GM12878 (cell line): ENCODE data around the gene FANCC. TPM values are rescaled to one million over a fixed set of nuclear protein-coding genes. Genes with fewer than 3 reads are reported as not detected.
A peak's percentile ranks its signal among the peaks of the same experiment; 100 is the strongest.

Experiments
- ATAC-seq: fragments of 200-7000 bp; cut with Tn5 transposase; 3 replicates; pipeline ENCODE4 v1.9.1; 2020; ENCODE audit warnings: mild to moderate bottlenecking, moderate library complexity
- BruUV-seq: library from RNA; stranded (reverse); fragments of 400-500 nt; replicated peaks from 2 replicates; lab custom pipeline; 2021; lab: Mats Ljungman, UMichigan
- CTCF ChIA-PET: fragments of 300-600 bp; sonication (Branson Sonifier 250); formaldehyde crosslinking; extraction: SDS; loops from one replicate; lab custom pipeline; 2021; ENCODE audit warnings: inconsistent platforms; lab: Yijun Ruan, JAX
- POLR2A ChIA-PET: fragments of 350-600 bp; formaldehyde crosslinking; extraction: SDS; loops from one replicate; lab custom pipeline; 2021; ENCODE audit warnings: inconsistent platforms; lab: Charles Lee
- RAD21 ChIA-PET: fragments of 300-600 bp; sonication (Branson Sonifier 250); formaldehyde crosslinking; loops from one replicate; lab custom pipeline; 2023; ENCODE audit warnings: antibody characterized with exemption; ENCODE audit not compliant: unreplicated experiment; lab: Charles Lee
- SMC1A ChIA-PET: fragments of 300-600 bp; sonication (Branson Sonifier 250); formaldehyde crosslinking; loops from one replicate; lab custom pipeline; 2023; ENCODE audit not compliant: unreplicated experiment, uncharacterized antibody; lab: Charles Lee
- DNase-seq: peaks from one replicate; pipeline ENCODE4 v3.0.0-alpha.2; 2011; ENCODE audit warnings: low read depth, low spot score
- FAIRE-seq: peaks from 3 replicates; lab custom pipeline; 2011; peaks lifted over from hg19 to GRCh38; lab: Jason Lieb, UNC
- H2AFZ ChIP-seq: 2 replicates; pipeline ENCODE4 v1.6.0; 2011; ENCODE audit warnings: low read depth, low read length, control low read depth; ENCODE audit not compliant: control insufficient read depth
- H3K27ac ChIP-seq: 2 replicates; pipeline ENCODE4 v1.5.1; 2011; ENCODE audit warnings: control low read depth; ENCODE audit not compliant: control insufficient read depth, insufficient read depth
- H3K27me3 ChIP-seq, 2 experiments: replicated peaks in 1 of 2; 2 replicates each; pipeline versions ENCODE4 v1.6.0 to v1.6.1; 2011; ENCODE audit warnings: low read length in 1 of 2; ENCODE audit not compliant: control insufficient read depth in 2 of 2, insufficient read depth in 2 of 2
- H3K36me3 ChIP-seq, 2 experiments: 2 replicates each; pipeline ENCODE4 v1.5.1; 2011; ENCODE audit warnings: low read length in 1 of 2; ENCODE audit not compliant: control insufficient read depth in 2 of 2, insufficient read depth in 2 of 2
- H3K4me1 ChIP-seq: 2 replicates; pipeline ENCODE4 v1.6.1; 2011; ENCODE audit warnings: mild to moderate bottlenecking, low read length, moderate library complexity, mixed read lengths; ENCODE audit not compliant: control insufficient read depth, insufficient read depth
- H3K4me2 ChIP-seq: 2 replicates; pipeline ENCODE4 v1.6.0; 2011; ENCODE audit warnings: control low read depth; ENCODE audit not compliant: control insufficient read depth, insufficient read depth
- H3K4me3 ChIP-seq: fragments of 200-600 bp; sonication (generic); 2 replicates; pipeline ENCODE4 v1.5.1; 2016
- H3K79me2 ChIP-seq: 2 replicates; pipeline ENCODE4 v1.6.0; 2011; ENCODE audit warnings: low read length; ENCODE audit not compliant: control insufficient read depth, insufficient read depth
- H3K9ac ChIP-seq: 2 replicates; pipeline ENCODE4 v1.8.0; 2011; ENCODE audit warnings: low read length, control low read depth, mixed read lengths; ENCODE audit not compliant: control insufficient read depth, insufficient read depth
- H3K9me3 ChIP-seq: replicated peaks from 3 replicates; pipeline ENCODE4 v1.5.1; 2011; ENCODE audit warnings: mild to moderate bottlenecking, low read length; ENCODE audit not compliant: control insufficient read depth, insufficient read depth
- H4K20me1 ChIP-seq: 2 replicates; pipeline ENCODE4 v1.6.0; 2011; ENCODE audit not compliant: control insufficient read depth, insufficient read depth
- BACH1 ChIP-seq: fragments of 450-650 bp; IDR thresholded peaks from 2 replicates; pipeline ENCODE4 v1.6.1; 2017; ENCODE audit warnings: mild to moderate bottlenecking, borderline replicate concordance
- RAD21 ChIP-seq: IDR thresholded peaks from 2 replicates; pipeline ENCODE4 v1.6.1; 2011; ENCODE audit warnings: mild to moderate bottlenecking, low read depth, low read length, moderate library complexity; ENCODE audit not compliant: insufficient read depth
- SMARCA5 ChIP-seq: fragments of 450-650 bp; IDR thresholded peaks from 2 replicates; pipeline ENCODE4 v1.6.1; 2017; ENCODE audit warnings: mild to moderate bottlenecking
- SMC3 ChIP-seq: IDR thresholded peaks from 2 replicates; pipeline ENCODE4 v1.6.1; 2011; ENCODE audit warnings: low read length, improper control_type of control experiment, borderline replicate concordance
- YY1 ChIP-seq: IDR thresholded peaks from 2 replicates; pipeline ENCODE4 v1.6.1; 2011; ENCODE audit warnings: low read depth, mild to moderate bottlenecking, low read length
- ZSCAN29 ChIP-seq: fragments of 450-650 bp; IDR thresholded peaks from 2 replicates; pipeline ENCODE4 v1.6.1; 2017; ENCODE audit warnings: mild to moderate bottlenecking, moderate library complexity
- WGBS: methylation state at CpG from one replicate; pipeline ENCODE4 v1.1.6; 2016; ENCODE audit warnings: low lambda C conversion rate; ENCODE audit not compliant: insufficient replicate concordance, insufficient coverage; ENCODE audit errors: missing lambda C conversion rate; 5-methylcytosine and 5-hydroxymethylcytosine counted together
- in situ Hi-C: fragments of 300-500 bp; cut with MboI; formaldehyde crosslinking; loops from 9 replicates; pipeline ENCODE4 v1.14.3; 2018; ENCODE audit warnings: mixed read lengths
- intact Hi-C: fragments of 100-400 bp; cut with micrococcal nuclease; formaldehyde crosslinking; loops from one replicate; pipeline ENCODE4 v1.14.2; 2022; ENCODE audit not compliant: unreplicated experiment
- polyA plus RNA-seq, 11 experiments: library from polyadenylated mRNA; depleted of rRNA in 4 of 11; unstranded in 6 of 11; stranded (reverse) in 5 of 11; fragments of >200 nt; fragmentation: Nextera tagmentation in 4 of 11; fragmentation: Illumina TruSeq in 1 of 11; extraction: Ambion mirVana in 4 of 11; extraction: Trizol in 1 of 11; gene quantifications; 1 replicate in 1 of 11; 2 replicates in 10 of 11; pipeline versions ENCODE4 v1.2.1 to v1.2.3, GENCODE V29; 2011 to 2016; ENCODE audit warnings: inconsistent platforms in 2 of 11, missing spikeins in 2 of 11, low read depth in 1 of 11
- total RNA-seq, 4 experiments: library from RNA; depleted of rRNA in 3 of 4; stranded (reverse); fragments of >200 nt in 3 of 4; fragmentation: Illumina TruSeq in 1 of 4; extraction: Trizol in 1 of 4; gene quantifications; 2 replicates each; pipeline versions ENCODE4 v1.2.1 to v1.2.3, GENCODE V29; 2013 to 2021
- TF ChIP-seq, protein P1 (sequence below): fragments of 450-650 bp; formaldehyde crosslinking; IDR thresholded peaks from 2 replicates; pipeline ENCODE4 v1.4.0; 2020; ENCODE audit warnings: mild to moderate bottlenecking, moderate library complexity
- TF ChIP-seq, protein P2 (sequence below), 3 experiments: IDR thresholded peaks in 2 of 3; conservative IDR thresholded peaks in 1 of 3; 2 replicates each; pipeline ENCODE4 v1.5.1; 2011; ENCODE audit warnings: low read depth in 3 of 3, low read length in 3 of 3, mild to moderate bottlenecking in 3 of 3, control low read depth in 2 of 3, moderate library complexity in 2 of 3, inconsistent platforms in 1 of 3, mixed read lengths in 1 of 3; ENCODE audit not compliant: control insufficient read depth in 2 of 3, insufficient read depth in 1 of 3; ENCODE audit errors: extremely low read depth in 1 of 3

Gene FANCC
- total and polyA plus RNA-seq, 10 of the 15 experiments (the other 5 are each of a cell fraction or from before 2014, with no cell fraction given) = 1.2 to 16.8 (median 10.5) TPM

DNA sequence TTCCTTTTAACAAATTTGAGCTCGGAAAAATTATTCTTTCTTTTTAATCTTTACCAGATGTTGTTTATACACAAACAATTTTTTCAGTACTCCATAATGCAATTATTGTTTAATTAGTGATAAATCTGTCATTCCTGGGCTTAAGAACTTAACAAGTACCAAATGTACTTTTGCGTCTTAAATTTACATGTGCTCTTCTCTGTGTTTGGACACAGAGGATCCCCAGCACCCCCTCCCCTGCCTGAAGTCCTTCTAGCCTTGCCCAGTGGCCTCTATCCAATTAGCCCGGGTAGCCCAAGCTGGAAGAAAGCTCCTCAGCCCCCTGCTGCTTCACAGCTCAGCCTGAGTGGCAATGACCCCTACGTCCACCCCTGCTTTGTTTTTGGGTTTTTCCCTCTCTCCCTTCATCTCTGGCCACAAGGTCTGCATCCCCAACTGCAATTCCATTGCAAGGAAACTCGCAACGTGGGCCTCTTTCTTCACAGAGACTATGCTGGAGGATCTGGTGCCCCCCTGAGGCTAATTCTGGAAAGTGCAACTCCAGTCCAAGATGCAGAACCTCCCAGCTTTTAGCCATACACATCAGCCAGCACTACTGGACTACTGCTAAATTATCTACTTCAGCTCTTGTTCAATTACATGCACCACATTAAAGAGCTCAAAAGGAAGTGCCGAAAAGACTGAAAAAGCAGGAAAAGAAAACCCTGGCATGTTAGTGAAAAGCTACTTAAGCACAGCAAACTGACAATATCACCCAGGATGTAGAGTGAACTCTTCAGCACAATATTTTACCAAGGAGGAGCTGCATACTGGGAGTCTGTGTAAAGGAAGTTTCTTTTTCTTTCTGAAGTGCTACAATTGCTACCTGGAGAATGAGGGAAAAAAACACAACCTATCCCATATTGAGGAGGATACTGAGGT is 186.2 kb downstream of the FANCC start:
- ATAC-seq (peak; percentile 88), DNase-seq (no peak), FAIRE-seq (peak; percentile 35)
- Histone ChIP-seq H3K27ac (no peak overlapping the region), H3K4me3 (no peak overlapping the region), H3K36me3 (no peaks in the 10 kb centered on the region), H4K20me1 (no peaks in the 10 kb centered on the region), H3K79me2 (no peaks in the 10 kb centered on the region), H3K9ac (no peak overlapping the region), H3K9me3 (no peaks in the 10 kb centered on the region), H3K27me3 (no peaks in the 10 kb centered on the region), H3K4me1 (no peaks in the 10 kb centered on the region), H3K4me2 (no peak overlapping the region), H2AFZ (peak overlapping the region; percentile 45)
- RAD21 ChIA-PET = interaction anchor here (0.9 to 7.7 kb wide), 11 partner anchors 25 to 576 kb away, joined by 3 to 134 read pairs (median 5); partner anchors contain the start of genes AOPEP and PCAT7
- in situ Hi-C loops (no loop called here), intact Hi-C loops (loop anchor here (1.0 to 10.0 kb wide), 2 partner anchors 450 to 576 kb away; partner anchors contain the start of gene PCAT7)
- 44% methylated on average over 7 of the region's 7 CpGs for WGBS
- POLR2A ChIA-PET = interaction anchor here (0.5 to 0.7 kb wide), 2 partner anchors 145 to 162 kb away, joined by 3 to 4 read pairs; no protein-coding TSS in a partner anchor
- TF ChIP-seq RAD21 = peak; percentile 83
- TF ChIP-seq ZSCAN29 = no peak
- TF ChIP-seq, protein P1, sequence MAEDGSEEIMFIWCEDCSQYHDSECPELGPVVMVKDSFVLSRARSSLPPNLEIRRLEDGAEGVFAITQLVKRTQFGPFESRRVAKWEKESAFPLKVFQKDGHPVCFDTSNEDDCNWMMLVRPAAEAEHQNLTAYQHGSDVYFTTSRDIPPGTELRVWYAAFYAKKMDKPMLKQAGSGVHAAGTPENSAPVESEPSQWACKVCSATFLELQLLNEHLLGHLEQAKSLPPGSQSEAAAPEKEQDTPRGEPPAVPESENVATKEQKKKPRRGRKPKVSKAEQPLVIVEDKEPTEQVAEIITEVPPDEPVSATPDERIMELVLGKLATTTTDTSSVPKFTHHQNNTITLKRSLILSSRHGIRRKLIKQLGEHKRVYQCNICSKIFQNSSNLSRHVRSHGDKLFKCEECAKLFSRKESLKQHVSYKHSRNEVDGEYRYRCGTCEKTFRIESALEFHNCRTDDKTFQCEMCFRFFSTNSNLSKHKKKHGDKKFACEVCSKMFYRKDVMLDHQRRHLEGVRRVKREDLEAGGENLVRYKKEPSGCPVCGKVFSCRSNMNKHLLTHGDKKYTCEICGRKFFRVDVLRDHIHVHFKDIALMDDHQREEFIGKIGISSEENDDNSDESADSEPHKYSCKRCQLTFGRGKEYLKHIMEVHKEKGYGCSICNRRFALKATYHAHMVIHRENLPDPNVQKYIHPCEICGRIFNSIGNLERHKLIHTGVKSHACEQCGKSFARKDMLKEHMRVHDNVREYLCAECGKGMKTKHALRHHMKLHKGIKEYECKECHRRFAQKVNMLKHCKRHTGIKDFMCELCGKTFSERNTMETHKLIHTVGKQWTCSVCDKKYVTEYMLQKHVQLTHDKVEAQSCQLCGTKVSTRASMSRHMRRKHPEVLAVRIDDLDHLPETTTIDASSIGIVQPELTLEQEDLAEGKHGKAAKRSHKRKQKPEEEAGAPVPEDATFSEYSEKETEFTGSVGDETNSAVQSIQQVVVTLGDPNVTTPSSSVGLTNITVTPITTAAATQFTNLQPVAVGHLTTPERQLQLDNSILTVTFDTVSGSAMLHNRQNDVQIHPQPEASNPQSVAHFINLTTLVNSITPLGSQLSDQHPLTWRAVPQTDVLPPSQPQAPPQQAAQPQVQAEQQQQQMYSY = no peak
- TF ChIP-seq, protein P2, sequence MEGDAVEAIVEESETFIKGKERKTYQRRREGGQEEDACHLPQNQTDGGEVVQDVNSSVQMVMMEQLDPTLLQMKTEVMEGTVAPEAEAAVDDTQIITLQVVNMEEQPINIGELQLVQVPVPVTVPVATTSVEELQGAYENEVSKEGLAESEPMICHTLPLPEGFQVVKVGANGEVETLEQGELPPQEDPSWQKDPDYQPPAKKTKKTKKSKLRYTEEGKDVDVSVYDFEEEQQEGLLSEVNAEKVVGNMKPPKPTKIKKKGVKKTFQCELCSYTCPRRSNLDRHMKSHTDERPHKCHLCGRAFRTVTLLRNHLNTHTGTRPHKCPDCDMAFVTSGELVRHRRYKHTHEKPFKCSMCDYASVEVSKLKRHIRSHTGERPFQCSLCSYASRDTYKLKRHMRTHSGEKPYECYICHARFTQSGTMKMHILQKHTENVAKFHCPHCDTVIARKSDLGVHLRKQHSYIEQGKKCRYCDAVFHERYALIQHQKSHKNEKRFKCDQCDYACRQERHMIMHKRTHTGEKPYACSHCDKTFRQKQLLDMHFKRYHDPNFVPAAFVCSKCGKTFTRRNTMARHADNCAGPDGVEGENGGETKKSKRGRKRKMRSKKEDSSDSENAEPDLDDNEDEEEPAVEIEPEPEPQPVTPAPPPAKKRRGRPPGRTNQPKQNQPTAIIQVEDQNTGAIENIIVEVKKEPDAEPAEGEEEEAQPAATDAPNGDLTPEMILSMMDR (IDR thresholded peaks at IDR 0.05 in 2 of 3, conservative IDR thresholded peaks at IDR 0.05 in 1 of 3; ENCODE audit: control insufficient read depth in 2 of 3, extremely low read depth in 1 of 3, insufficient read depth in 1 of 3, low read depth in 3 of 3, low read length in 3 of 3) = peak; percentile 78 to 90 (median 81)
- 0 out of 2 replicates have a peak, but pooled peaks have one; percentile 25 for TF ChIP-seq YY1
- TF ChIP-seq BACH1 = no peak
- TF ChIP-seq SMARCA5 = no peak
- peak; percentile 77 for TF ChIP-seq SMC3
- CTCF ChIA-PET = interaction anchor here (0.5 to 10.6 kb wide), 51 partner anchors 9 to 1097 kb away, joined by 3 to 355 read pairs (median 4); no protein-coding TSS in a partner anchor
- SMC1A ChIA-PET = interaction anchor here (0.7 to 6.4 kb wide), 32 partner anchors 9 to 462 kb away, joined by 3 to 143 read pairs (median 4); no protein-coding TSS in a partner anchor
- BruUV-seq = no TSS peak
